ENCODE results near the gene RTL5.

- TF ChIP-seq, protein P1, sequence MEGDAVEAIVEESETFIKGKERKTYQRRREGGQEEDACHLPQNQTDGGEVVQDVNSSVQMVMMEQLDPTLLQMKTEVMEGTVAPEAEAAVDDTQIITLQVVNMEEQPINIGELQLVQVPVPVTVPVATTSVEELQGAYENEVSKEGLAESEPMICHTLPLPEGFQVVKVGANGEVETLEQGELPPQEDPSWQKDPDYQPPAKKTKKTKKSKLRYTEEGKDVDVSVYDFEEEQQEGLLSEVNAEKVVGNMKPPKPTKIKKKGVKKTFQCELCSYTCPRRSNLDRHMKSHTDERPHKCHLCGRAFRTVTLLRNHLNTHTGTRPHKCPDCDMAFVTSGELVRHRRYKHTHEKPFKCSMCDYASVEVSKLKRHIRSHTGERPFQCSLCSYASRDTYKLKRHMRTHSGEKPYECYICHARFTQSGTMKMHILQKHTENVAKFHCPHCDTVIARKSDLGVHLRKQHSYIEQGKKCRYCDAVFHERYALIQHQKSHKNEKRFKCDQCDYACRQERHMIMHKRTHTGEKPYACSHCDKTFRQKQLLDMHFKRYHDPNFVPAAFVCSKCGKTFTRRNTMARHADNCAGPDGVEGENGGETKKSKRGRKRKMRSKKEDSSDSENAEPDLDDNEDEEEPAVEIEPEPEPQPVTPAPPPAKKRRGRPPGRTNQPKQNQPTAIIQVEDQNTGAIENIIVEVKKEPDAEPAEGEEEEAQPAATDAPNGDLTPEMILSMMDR (IDR thresholded peaks at IDR 0.05; ENCODE audit: low read depth, low read length), result no peak
- TF ChIP-seq POLR2A (IDR thresholded peaks at IDR 0.05; ENCODE audit: extremely low read depth, insufficient read length), result no peak
Measured at GRCh38 chrX:72081605-72082320, 50.0 kb downstream of the RTL5 start.

Data from NB4 (cell line).